GM18511 (cell line): Measurements from ENCODE around the gene KIAA1549.
"Not testable (repeated sequence)": the region's sequence is repeated elsewhere in the genome, so short reads cannot be mapped to it uniquely, and the experiment has no call there.

Source experiments
- ATAC-seq: cut with Tn5 transposase; IDR thresholded peaks from one replicate; pipeline ENCODE4 v1.9.1; 2021; ENCODE audit warnings: mild to moderate bottlenecking, moderate library complexity; ENCODE audit not compliant: unreplicated experiment

KIAA1549 gene

DNA sequence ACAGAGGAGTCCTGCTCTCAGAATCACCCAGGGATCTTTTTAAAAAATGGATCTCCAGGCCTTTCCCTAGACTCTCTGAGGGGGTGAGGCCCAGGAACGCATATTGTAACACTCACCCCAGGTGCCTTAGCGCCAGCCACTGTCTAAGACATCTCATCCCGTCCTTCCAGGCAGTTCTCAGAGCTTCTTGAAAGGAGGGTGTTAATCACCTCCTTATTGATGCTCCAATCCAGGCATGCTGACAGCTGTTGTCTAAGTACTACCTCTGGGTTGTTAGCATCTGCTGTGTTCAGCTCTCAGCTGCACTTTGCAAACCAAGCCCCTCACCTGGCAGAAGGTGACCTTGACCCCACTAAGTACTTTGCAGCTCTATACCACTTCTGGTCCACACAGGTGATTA lies 36.0 kb downstream of the KIAA1549 start:
- no peak for ATAC-seq

DNA sequence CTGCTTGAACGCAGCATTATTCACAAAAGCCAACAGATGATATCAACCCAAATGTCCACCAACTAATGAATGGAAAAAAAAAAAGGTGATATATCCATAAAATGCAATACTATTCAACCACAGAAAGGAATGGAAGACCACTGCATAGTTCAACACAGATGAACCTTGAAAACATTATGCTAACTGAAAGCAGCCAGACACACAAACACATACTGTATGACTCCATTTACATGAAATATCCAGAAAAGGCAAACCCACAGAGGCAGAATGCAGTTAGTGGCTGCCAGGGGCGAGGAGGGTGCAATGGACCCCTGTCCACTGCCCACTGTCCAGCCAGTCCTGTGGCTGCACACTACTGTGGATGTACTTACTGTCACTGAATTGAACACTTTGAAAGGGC lies 36.6 kb downstream of the KIAA1549 start:
- no peak for ATAC-seq

DNA sequence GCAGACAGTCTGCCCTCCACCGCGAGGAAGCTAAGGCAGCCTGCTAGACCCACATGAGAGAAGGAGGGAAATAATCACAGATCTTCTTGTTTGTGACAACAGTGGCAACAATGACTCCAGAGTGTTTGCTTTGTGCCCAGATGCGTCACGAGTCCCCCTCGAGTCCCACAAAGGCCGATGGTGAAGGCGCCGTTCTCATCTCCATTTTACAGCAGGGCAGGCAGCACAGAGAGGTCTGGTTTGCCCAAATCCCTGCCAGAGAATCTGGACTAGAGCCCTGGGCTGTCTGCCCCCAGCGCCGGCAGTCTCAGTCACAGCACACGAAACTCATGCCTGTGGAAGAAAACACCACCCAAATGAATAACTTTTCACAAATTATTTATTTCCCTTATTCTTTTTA lies 38.1 kb downstream of the KIAA1549 start:
- no peak for ATAC-seq

DNA sequence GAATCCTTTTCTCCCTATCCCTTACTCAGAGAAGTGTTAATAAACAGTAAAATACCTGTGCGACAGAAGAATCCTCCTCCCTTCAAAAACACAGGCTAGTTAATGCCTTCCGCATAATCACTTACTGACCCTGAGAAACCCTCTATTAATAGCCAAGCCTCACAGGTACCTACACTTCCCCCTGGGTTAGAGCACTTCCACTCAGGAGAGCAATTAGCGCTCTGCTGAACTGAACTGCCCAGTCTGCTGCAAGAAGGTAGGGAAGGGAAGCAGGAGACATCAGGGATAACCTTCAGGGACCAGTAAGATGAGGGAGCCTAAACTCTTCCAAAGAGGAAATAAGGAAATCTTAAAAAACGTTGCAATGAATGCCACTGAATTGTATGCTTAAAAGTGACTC lies 39.6 kb downstream of the KIAA1549 start:
- ATAC-seq = no peak

DNA sequence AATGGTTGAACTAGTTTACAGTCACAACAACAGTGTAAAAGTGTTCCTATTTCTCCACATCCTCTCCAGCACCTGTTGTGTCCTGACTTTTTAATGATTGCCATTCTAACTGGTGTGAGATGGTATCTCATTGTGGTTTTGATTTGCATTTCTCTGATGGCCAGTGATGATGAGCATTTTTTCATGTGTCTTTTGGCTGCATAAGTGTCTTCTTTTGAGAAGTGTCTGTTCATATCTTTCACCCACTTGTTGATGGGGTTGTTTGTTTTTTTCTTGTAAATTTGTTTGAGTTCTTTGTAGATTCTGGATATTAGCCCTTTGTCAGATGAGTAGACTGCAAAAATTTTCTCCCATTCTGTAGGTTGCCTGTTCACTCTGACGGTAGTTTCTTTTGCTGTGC lies 40.6 kb downstream of the KIAA1549 start:
- ATAC-seq = not testable (repeated sequence)

DNA sequence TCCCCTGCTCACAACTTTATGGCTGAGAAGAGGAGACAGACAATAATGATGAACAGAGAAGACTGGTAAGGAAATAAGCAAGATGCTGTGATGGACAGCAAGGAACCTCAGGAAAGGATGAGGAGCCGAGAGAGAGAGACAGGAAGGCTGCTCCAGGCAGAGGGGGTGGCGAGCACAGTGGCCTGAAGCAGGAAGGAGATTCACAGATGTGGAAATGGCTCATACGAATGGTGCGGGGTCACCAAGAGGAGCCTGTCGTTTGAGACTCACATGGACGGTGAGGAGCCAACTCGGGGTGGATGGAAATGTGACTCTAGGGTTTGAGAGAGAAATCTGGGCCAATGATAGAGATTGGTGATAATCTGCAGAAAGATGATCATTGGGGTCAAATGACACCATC lies 43.7 kb downstream of the KIAA1549 start:
- no peak for ATAC-seq

DNA sequence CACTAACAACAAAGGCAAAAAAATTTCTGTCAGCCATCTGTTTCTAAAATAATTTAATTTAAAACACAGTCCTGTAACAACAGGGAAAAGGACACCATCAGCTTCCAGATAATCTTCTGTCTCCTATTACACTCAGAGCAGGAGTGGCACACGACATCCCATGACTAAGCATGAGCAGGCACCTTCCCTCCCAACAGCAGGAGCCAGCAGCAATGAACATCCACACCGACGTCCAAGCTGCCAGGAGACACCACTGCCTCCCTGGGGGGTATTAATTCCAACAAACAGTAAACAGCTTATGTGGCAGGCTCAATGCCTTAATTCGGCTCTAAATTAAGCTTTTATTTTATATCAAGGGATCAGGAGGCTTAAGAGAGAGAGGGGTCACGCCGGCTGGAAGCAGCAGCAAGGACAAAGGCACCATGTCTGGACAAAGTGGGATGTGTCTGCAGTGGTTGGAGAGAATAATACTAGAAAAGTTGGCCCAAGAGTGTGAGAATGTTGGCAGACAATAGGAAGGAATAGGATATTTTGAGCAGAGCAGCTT lies 45.7 kb downstream of the KIAA1549 start:
- ATAC-seq = no peak

DNA sequence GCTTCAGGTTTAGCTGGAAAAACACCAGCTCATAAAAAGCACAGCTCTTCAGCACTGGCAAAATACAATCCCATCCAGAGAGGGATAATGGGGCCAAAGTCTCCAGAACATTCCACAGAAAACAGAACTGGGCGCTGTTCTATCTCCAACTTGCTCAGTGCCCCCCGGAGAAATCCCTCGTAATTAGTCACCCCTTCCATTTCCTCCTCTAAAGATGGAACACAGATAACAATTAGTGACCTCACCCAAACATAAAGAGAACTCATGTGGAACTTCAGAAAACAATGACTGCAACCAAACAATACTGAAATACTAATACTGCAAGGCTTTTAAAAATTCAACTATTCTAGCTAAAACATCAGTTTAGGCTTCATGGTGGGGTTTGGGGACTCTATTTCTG lies 46.3 kb downstream of the KIAA1549 start:
- no peak for ATAC-seq

DNA sequence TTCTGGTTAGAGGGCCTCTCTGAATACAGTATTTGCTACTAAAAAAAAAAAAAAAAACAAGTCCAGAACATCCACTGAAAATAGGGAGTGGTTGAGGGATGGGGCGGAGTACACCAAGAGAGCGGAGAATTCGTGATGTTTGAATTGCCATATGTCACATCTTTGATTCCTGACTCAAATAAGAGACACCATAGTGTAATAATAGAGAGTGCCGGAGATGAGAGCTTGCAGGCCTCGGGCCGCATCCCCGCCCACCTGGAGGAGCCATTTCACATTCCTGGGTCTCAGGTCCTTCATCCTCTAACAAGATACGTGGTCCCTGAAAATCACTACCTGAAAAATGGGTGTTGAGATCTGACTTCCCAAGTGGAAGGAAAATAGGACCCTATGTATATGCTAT lies 46.8 kb downstream of the KIAA1549 start:
- ATAC-seq = no peak

DNA sequence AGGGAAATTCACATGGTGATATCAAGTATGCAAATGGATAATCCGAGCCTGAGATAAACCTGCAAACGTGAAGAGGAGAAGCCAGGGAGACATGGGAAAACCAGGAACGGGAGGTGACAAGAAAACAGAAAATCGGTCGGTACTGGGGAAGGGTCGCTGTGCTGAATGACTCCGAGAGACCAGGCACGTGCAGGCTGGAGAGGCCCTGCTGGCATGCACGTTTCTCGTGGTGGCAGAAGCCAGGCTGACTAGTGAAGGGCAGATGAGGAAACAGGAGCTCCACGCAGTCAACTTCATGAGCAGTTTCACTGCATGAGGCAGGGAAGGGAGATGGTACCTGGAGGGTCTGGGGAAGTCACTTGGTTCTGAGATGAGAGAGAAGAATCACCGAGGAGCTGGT lies 48.3 kb downstream of the KIAA1549 start:
- no peak for ATAC-seq

DNA sequence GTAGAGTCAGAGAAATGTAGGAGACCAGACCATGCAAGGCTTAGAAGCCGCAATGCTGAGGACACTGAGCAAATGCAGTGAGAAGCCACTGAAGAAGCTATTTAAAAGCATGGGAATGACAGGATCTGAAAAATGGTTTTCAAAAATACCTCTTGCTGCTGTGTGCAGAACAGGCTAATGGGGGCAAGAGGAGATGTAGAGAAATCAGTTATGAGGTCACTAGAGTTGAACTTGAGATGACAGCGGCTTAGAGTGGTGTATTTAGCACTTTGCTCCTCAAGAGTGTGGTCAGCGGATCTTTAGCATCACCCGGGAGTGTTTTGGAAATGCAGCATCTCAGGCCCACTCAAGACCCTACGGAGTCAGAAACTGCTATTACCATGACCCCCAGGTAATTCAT lies 48.8 kb downstream of the KIAA1549 start:
- no peak for ATAC-seq

DNA sequence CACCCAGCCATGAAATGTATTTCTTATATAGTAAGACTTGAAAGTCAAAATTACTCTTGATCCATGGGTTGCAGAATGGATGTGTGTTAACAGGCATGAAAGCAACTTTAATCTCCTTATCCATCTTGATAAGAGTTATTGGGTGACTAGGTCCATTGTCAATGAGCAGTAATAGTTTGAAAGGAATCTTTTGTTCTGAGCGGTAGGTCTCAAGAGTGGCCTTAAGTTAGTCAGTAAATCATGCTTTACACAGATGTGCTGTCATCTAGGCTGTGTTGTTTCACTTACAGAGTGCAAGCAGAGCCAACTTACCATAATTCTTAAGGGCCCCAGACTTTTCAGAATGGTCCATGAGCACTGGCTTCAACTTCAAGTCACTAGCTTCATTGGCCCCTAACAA lies 51.2 kb downstream of the KIAA1549 start:
- no peak for ATAC-seq

DNA sequence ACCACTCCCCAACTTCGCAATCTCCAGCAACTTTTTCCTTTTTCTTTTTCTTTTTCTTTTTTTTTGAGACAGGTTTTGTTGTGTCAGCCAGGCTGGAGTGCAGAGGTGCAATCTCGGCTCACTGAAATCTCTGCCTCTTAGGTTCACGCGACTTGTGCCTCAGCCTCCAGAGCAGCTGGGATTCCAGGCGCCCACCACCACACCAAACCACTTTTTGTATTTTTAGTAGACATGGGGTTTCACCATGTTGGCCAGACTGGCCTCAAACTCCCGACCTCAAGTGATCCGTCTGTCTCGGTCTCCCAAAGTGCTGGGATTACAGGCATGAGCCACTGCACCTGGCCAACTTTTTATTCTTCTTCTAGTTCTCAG lies 55.0 kb downstream of the KIAA1549 start:
- ATAC-seq = peak; percentile 17

DNA sequence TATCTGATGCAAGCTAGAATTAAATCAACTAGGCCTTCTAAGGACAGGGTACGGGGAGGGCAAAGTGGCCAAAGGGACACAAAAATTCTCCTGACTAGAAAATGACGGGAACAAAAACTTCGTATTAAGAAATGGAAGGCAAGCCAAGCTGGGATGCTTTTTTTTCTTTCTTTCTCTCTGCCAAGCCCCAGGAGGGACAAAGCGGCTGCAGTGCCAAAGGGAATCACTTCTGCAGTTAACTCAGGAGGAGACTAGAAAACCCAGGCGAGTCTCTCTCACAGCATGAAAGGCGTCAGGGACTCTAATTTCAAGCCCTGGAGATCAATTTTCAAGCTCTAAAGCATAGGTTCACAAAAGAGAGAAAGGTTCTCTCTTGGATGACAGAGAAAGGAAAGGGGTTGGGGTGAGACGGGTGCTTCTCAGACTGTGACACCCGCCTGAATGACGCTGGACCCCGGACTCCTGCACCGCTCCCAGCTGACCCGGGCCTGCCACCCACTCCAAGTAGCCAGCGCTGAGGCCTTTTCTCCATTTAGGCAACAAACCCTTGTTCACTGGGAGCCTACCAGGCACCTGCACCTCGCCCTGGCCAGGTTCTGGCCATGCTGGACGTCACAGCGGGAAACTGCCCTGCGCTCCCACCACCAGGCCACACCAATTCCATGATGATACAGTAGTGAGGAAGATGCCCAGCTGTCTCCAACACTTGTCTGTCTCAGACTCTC lies 56.5 kb downstream of the KIAA1549 start:
- ATAC-seq = no peak

DNA sequence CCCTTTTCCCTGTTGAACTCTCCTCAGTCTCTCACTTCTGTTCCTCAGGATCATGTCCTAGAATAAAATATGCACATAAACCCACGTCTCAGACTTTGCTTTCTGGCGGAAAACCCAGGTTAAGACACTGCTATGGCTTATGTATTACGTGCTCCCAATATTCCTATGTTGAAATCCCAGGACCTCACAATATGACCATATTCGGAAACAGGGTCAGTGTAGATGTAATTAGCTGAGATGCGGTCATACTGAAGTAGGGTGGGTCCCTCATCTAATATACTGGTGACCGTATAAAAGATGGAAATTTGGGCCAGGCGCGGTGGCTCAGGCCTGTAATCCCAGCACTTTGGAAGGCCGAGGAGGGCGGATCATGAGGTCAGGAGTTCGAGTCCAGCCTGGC lies 59.9 kb downstream of the KIAA1549 start:
- no peak for ATAC-seq

DNA sequence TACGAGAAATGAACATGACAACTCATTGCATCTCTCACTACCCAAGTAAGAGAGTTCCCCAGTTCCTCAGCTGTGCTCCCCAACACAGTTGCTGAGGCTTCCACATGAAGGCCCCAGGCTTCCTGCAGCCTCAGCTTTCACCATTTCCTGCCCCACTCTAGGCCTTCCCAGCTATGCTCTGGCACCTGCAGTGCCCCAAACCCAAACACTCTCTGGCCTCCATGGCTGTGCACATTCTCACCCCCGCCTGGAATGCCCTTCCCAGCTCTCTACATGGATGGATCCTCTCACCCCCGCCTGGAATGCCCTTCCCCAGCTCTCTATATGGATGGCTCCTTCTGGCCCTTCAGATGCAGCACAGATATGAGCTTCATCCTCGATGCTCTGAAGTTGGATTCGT lies 61.3 kb downstream of the KIAA1549 start:
- no peak for ATAC-seq

DNA sequence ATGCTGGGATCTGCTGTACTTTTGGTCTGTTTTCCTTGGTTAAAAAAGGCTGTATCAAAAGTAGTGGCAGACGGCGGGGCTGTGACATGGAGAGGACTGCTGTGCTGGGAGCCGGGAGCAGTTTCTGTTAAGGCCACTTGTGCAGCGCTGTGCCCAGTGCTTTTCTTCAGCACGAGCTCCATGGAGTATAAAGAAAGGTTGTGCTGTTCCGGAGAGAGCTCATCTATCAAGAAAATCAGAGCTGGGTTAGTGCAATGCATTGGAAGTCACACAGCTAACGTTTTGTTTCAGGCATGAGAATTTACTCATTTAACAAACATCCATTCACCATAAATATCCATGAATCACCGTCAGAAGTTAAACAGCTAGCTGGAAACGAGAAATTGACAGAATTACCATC lies 62.0 kb downstream of the KIAA1549 start:
- no peak for ATAC-seq

DNA sequence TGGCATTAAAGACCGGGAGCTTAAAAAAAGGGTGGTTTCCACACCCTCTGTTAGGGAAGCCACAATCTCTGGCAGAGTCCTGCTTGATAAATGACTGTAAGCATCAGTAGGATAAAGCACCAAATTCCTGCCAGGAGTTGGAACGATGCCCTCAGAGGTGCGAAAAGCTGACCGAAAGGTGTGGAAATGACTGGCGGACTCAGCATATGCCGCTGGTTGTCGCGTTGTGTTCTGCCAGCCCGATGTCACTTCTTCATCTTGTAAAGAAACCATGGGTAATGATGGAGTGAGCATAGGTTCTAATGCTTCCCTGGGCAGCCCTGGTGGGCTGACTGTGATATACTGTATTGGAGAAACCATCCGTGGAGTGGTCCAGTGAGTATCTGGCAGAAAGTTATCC lies 62.4 kb downstream of the KIAA1549 start:
- no peak for ATAC-seq

DNA sequence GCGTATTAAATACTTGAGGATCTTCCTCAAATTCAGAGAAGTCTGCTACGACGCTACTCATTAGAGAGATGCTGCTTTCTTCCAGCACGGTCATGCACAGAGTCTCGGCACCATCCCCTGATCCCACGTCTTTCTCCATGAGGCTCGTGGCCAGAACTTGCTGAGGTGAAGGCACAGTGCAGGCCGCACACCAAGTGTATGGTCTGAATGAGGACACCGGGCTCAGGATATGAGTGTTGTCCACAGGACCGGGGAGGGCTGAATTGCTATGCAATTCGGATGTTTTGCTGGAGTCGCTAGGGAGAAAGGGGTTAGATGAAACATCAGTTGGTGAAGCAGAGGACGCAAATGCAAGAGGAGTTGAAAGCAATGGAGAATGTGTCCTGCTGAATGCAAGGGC lies 63.0 kb downstream of the KIAA1549 start:
- no peak for ATAC-seq

DNA sequence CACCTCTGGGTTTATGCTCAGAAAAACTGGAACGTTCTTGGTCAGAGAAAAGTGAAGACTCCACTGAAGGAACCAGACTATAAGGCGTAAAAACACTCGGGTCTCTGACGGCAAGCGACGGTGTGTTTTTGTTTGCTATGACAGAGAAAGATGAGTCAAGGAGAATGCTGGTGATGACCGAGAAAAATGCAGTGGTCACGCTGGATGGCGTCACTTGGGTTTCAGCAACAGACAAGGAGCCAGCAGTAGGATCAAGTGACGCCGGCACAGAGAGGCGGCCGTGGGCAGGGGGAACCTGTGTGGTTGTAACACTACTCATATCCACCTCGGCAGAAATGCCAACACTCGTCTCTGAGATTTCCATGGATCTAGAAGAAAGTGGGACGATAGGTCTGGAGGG lies 63.4 kb downstream of the KIAA1549 start:
- no peak for ATAC-seq

DNA sequence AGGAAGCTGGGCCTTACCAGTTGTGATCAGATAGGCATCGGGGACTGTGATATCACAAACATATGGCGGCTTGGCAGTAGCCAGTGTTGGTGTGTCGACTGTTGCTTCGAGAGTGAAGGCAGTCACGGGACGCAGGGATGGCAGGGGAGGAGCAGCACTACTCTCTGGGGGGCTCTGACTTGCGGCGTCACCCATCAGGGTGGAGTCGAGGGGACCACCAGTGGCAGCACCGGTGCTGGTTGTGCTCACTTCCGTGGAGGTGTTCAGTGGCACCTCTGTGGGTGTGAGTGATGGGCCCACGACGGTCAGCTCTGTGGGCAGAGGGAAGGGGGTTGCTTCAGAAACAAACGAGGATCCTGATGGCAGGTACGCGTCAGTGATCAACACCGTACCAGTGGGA lies 64.5 kb downstream of the KIAA1549 start:
- no peak for ATAC-seq

DNA sequence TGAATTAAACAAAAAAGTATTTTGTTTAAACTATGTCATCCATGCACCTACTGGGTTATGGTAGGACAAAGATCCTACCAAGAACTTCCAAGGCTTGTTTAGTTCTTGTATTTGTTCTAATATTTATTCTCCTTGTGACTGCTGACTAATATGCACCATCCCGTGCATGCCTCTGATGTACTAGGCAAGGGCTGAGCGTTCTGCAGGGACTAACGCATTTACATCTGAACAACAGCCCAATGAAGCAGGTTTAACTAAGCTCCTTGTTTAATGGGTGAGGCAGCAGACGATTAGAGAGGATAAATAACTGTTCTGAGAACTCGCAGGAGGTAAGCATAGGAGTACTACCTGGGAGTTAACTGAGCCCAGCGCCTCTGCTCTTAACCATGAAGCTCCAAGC lies 64.9 kb downstream of the KIAA1549 start:
- no peak for ATAC-seq

DNA sequence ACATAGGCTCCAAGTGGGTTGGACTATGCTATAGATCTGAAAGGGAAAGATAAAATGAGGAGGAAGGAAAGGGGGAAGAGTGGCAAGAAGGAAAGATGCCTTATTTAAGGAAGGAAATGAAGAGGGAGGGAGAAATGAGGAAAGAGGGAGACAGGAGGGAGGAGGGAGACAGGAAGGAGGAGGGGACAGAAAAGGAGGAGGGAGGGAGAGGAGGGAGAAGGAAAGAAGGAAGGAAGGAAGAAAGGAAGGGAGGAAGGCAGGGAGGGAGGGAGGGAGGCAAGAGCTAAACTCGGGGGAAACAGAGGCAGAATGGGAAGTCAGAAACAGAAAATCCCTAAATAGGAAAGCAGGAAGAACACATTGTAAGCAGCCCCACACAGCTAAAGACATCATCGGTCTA lies 67.4 kb downstream of the KIAA1549 start:
- ATAC-seq = no peak
